HuH-7.5 (cell line): Measurements from ENCODE around the gene CTXND2.
"Not testable (repeated sequence)": the region's sequence is repeated elsewhere in the genome, so short reads cannot be mapped to it uniquely, and the experiment has no call there.

Source experiments
- DNase-seq: peaks from one replicate; pipeline ENCODE4 v3.0.0; 2011; ENCODE audit warnings: low spot score

Gene CTXND2

DNA sequence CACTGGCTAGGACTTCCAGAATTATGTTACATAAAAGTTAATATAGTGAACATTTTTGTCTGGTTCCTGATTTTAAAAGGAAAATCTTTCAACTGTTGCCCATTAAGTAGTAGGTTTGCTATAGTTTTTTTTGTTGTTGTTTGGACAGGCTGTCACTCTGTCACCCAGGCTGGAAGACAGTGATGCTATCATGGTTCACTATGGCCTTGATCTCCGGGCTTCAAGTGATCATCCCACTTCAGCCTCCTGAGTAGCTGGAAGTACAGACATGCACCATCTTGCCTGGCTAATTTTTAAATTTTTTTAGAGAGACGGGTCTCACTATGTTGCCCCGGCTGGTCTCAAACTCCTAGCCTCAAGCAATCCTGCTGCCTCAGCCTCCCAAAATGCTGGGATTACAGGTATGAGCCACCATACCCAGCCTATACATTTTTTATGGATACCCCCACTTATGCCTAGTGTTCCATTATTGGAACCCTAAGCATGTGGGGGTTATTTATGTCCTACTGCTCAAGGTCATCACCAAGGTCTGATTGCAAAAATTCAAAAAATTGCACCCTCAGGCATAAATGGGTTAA is 6.5 kb downstream of the CTXND2 start:
- DNase-seq, result no peak

DNA sequence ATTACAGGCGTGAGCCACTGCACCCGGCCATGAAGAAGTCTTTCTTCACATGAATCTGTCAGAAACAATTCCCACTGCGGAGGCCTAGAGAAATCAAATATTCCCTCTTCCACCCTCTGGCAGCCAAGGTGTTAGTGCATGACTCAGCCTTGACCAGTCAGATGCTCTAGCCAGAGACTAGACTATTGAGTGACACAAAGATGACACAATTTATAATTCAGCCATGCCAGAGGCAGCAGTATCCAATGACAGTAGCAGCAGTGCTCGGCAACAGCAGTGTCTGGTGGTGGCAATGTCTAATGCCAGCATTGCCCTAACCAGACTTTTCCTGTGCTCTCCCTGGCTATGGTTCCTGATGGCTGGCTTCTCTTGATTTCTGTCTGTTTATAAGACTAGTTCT is 8.7 kb downstream of the CTXND2 start:
- no peak for DNase-seq

DNA sequence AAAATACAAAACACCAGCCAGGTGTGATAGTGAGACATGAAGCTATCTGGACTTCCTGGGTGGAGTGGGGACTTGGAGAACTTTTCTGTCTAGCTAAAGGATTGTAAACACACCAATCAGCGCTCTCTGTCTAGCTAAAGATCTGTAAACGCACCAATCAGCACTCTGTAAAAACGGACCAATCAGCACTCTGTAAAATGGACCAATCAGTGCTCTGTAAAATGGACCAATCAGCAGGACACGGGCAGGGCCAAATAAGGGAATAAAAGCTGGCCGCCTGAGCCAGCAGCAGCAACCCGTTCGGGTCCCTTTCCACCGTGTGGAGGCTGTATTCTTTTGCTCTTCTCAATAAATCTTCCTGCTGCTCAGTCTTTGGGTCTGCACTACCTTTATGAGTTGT is 12.9 kb downstream of the CTXND2 start:
- DNase-seq, result not testable (repeated sequence)

- no peak for DNase-seq
Observed at GRCh38 chr1:150902346-150902745, 15.4 kb downstream of the CTXND2 start.

GRCh38 chr1:150902751-150903150 is 15.8 kb downstream of the CTXND2 start:
- DNase-seq, result no peak

- no peak for DNase-seq
Observed at GRCh38 chr1:150905301-150905700, 18.4 kb downstream of the CTXND2 start.

GRCh38 chr1:150906329-150906728 is 19.4 kb downstream of the CTXND2 start:
- peak; percentile 20 for DNase-seq

DNA sequence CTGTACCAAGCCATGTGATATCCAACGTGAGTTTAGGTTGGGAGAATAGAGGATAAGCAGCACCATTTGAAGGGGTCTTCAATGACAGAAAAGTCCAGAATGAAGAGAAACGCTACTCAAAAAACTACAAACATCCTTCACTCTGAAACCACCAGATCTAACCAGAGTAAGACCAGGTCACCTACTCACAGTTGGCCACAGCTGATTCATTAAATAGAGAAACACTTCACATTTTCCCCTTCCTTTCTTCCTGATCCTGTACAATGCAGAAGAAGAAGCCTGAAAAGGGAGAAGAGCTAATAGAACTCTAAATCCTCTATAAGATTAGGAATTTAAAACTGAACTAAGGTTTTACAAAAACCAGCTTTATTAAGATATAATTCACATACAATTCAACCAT is 19.9 kb downstream of the CTXND2 start:
- DNase-seq, result no peak

DNA sequence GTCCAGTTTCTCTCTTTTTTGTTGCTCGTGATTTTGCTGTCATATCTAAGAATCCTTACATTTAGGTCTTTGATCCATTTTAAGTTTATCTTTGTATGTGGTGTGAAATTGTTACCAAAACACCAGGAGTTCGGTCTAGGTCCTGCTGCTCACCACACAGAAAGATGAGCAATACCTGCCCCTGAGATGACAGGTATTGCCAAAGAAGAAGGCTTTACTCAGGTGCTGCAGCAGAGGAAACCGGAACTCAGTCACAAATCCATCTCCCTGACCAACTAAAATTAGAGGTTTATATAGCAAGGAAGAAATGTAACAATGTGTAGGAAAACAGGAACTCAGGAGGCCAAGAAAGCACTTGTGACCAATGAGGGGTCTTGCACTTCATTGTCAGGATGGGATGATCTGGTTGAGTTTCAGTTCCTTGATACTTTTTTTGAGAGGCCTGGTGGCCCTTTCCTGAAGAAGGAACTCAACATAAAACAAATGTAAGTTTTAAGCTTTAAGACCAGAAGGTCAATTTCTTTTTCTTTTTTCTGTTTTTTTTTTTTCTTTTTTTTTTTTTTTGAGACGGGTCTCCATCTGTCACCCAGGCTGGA is 22.7 kb downstream of the CTXND2 start:
- DNase-seq, result no peak

DNA sequence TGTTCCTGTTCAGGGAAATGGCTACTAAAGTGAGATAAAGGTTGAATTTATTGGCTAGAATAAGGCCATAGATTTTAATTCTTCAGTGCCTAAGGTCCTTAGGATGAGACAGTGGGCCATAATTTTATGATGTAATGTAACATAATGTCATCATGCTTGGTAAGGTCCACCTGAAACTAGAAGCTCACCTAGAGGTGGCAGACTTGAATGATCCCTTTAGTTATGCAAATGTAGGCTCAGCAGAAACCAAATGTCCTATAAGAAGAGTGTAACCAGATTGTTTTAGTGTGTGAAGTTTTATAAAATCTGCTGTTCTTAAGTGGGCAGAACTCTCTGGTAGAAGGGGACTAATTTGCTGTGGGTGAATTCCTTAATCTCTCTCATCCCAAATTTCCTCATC is 25.7 kb downstream of the CTXND2 start:
- no peak for DNase-seq

GRCh38 chr1:150917387-150917786 is 30.5 kb downstream of the CTXND2 start:
- no peak for DNase-seq

GRCh38 chr1:150922519-150922975 is 35.6 kb downstream of the CTXND2 start:
- DNase-seq, result peak; percentile 77

GRCh38 chr1:150925080-150925479 is 38.1 kb downstream of the CTXND2 start:
- DNase-seq, result no peak

- peak; percentile 84 for DNase-seq
Observed at GRCh38 chr1:150926097-150926741, 39.3 kb downstream of the CTXND2 start, which contains the start of gene SETDB1. SETDB1 (plus strand) TSS chr1:150926363; CDS start chr1:150927715, 1,352 bp downstream.

- no peak for DNase-seq
Observed at GRCh38 chr1:150927624-150928023, 40.7 kb downstream of the CTXND2 start.

DNA sequence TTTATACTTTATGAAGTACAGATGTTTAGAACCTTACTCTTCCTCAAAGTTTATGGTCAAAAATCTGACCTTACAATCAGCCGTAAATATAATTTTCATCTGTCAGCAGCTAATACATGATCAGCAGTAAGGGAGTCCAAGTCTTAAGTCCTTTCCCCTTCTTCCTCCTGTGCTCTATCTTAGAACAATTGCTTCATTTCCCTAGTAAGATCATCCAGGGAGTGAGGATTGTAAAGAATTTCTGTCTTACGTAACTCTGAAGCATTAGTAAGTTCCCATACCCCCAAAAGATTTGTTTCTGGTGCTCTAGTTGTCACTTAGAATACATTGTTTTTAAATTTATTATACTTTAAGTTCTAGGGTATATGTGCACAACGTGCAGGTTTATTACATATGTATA is 41.4 kb downstream of the CTXND2 start:
- DNase-seq, result no peak

DNA sequence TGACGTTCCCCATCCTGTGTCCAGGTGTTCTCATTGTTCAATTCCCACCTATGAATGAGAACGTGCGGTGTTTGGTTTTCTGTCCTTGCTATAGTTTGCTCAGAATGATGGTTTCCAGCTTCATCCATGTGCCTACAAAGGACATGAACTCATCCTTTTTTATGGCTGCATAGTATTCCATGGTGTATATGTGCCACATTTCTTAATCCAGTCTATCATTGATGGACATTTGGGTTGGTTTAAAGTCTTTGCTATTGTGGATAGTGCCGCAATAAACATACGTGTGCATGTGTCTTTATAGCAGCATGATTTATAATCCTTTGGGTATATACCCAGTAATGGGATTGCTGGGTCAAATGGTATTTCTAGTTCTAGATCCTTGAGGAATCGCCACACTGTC is 41.8 kb downstream of the CTXND2 start:
- DNase-seq, result not testable (repeated sequence)

DNA sequence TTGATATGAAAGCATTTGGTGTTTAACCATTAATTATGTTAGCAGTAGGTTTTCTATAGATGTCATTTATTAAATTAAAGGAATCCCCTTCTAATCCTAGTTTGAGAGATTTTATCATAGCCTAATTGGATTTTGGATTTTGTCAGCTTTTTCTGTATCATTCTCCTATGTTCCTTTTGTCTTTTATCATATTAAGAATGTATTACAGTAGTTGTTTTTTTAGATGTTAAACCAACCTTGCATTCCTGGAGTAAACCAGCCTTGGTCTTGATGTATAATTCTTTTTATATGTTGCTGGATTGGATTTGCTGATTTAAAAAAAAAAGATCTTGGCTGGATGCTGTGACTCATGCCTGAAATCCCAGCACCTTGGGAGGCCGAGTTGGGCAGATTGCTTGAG is 44.8 kb downstream of the CTXND2 start:
- no peak for DNase-seq

DNA sequence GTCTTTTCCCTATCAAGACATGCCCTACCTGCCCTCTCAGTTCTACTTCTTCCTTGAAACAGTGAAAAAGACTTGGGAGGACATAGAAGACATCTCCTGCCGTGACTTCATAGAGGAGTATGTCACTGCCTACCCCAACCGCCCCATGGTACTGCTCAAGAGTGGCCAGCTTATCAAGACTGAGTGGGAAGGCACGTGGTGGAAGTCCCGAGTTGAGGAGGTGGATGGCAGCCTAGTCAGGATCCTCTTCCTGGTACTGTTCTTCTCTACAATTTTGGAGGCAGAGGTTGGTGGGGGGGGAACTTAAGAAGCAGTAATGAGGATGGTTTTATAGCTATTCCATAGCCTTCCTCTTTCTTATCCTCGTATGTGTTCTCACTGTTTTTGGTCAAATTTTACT is 57.9 kb downstream of the CTXND2 start:
- no peak for DNase-seq

- DNase-seq, result no peak
Observed at GRCh38 chr1:150954708-150955107, 67.8 kb downstream of the CTXND2 start.

DNA sequence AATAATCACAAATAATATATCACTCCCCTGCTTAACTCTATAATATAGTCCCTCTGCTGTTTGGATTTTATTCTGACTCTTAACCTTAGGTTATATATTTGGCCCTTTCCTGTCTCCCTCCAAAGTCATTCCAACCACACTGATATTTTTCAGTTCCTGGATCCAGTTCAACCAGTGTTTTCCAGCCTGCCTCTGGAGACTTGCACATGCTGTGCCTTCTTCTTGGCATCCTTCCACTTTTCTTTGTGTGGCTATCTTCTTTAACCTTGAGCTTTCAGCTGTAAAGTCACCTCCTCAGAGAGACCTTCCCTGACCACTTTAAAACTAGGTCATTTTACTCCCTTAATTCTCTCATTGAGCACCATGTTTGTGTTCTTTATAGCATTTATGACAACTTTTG is 68.3 kb downstream of the CTXND2 start:
- no peak for DNase-seq

DNA sequence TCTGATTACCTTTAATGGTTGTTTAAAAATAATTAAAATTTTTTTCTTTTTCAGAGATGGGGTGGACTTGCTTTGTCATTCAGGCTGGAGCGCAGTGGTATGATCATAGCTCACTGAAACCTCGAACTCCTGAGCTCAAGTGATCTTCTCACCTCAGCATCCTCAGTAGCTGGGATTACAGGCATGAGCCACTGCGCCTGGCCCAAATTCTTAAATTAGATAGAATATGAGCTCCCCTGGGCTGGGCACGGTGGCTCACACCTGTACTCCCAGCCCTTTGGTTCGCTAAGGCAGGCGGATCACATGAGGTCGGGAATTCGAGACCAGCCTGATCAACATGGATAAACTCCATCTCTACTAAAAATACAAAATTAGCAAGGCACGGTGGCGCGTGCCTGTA is 70.7 kb downstream of the CTXND2 start:
- no peak for DNase-seq

- no peak for DNase-seq
Observed at GRCh38 chr1:150960646-150961045, 73.7 kb downstream of the CTXND2 start.

DNA sequence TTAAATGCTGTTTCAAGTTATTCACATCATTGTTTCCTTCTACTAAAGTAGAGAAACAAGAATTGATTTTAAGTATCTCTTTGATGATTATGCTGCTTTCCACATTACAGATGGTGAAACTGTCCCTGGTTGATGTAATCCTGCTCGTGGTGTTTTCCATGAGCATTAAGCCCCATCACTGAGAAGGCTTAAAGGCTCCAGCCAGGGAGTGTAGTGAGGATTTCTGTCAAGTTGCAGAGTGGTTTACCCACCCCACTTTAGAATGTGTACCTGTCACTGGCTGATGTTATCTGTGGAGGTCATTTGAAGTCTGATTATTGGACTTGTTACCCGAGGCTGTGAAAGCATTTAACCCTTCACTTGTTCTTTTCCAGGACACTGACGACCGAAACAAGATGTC is 74.8 kb downstream of the CTXND2 start:
- DNase-seq, result no peak
